Astrocyte (in vitro differentiated cells and primary cell): Measurements from ENCODE around the gene TCEAL1. TPM values are rescaled to one million over a fixed set of nuclear protein-coding genes. Genes with fewer than 3 reads are reported as not detected.

Experiments
- DNase-seq: peaks from one replicate; pipeline ENCODE4 v3.0.0-alpha.2; 2010; ENCODE audit warnings: low read depth
- FAIRE-seq: peaks from 2 replicates; lab custom pipeline; 2011; peaks lifted over from hg19 to GRCh38; lab: Jason Lieb, UNC
- H2AFZ ChIP-seq: 2 replicates; pipeline ENCODE4 v1.6.0; 2012; ENCODE audit warnings: low read depth, low read length, inconsistent platforms
- H3K27ac ChIP-seq: 2 replicates; pipeline ENCODE4 v1.5.1; 2011; ENCODE audit warnings: low read depth, low read length, inconsistent platforms
- H3K27me3 ChIP-seq: 2 replicates; pipeline ENCODE4 v1.6.0; 2011; ENCODE audit warnings: low read length, inconsistent platforms; ENCODE audit not compliant: insufficient read depth
- H3K36me3 ChIP-seq: 2 replicates; pipeline ENCODE4 v1.5.1; 2011; ENCODE audit warnings: low read length, inconsistent platforms; ENCODE audit not compliant: insufficient read depth
- H3K4me1 ChIP-seq: 2 replicates; pipeline ENCODE4 v1.5.1; 2011; ENCODE audit warnings: low read length, inconsistent platforms; ENCODE audit not compliant: insufficient read depth
- H3K4me2 ChIP-seq: 2 replicates; pipeline ENCODE4 v1.6.0; 2012; ENCODE audit warnings: low read length, inconsistent platforms
- H3K4me3 ChIP-seq: 2 replicates; pipeline ENCODE4 v1.5.1; 2011; ENCODE audit warnings: low read depth, mild to moderate bottlenecking, low read length, inconsistent platforms; ENCODE audit not compliant: insufficient read depth
- H3K79me2 ChIP-seq: 2 replicates; pipeline ENCODE4 v1.6.0; 2012; ENCODE audit warnings: mild to moderate bottlenecking, low read length, inconsistent platforms; ENCODE audit not compliant: insufficient read depth
- H3K9ac ChIP-seq: 2 replicates; pipeline ENCODE4 v1.6.0; 2012; ENCODE audit warnings: mild to moderate bottlenecking, low read length, inconsistent platforms
- H3K9me3 ChIP-seq: 2 replicates; pipeline ENCODE4 v1.5.1; 2012; ENCODE audit warnings: low read depth, mild to moderate bottlenecking, low read length, inconsistent platforms; ENCODE audit not compliant: insufficient read depth
- H4K20me1 ChIP-seq: 2 replicates; pipeline ENCODE4 v1.6.0; 2012; ENCODE audit warnings: low read length, inconsistent platforms; ENCODE audit not compliant: insufficient read depth
- H3K27ac Mint-ChIP-seq: one replicate; pipeline ENCODE4 v1.8.0; 2021; ENCODE audit warnings: mild to moderate bottlenecking, mixed read lengths; ENCODE audit not compliant: unreplicated experiment
- H3K27me3 Mint-ChIP-seq: one replicate; pipeline ENCODE4 v1.8.0; 2021; ENCODE audit warnings: low read depth, mixed read lengths; ENCODE audit not compliant: unreplicated experiment
- H3K36me3 Mint-ChIP-seq: one replicate; pipeline ENCODE4 v1.8.0; 2021; ENCODE audit warnings: low read depth, mixed read lengths; ENCODE audit not compliant: unreplicated experiment
- H3K4me1 Mint-ChIP-seq: one replicate; pipeline ENCODE4 v1.8.0; 2021; ENCODE audit warnings: low read depth, mixed read lengths; ENCODE audit not compliant: unreplicated experiment
- H3K4me3 Mint-ChIP-seq: one replicate; pipeline ENCODE4 v1.8.0; 2021; ENCODE audit warnings: mild to moderate bottlenecking, moderate library complexity, mixed read lengths; ENCODE audit not compliant: unreplicated experiment
- H3K9me3 Mint-ChIP-seq: one replicate; pipeline ENCODE4 v1.8.0; 2021; ENCODE audit warnings: mild to moderate bottlenecking, mixed read lengths; ENCODE audit not compliant: unreplicated experiment
- CTCF ChIP-seq: IDR thresholded peaks from 2 replicates; pipeline ENCODE4 v1.5.1; 2011; ENCODE audit warnings: low read depth, mild to moderate bottlenecking, inconsistent platforms, low read length, moderate library complexity; ENCODE audit not compliant: insufficient read depth
- EZH2 ChIP-seq: IDR thresholded peaks from 2 replicates; pipeline ENCODE4 v1.6.1; 2012; ENCODE audit warnings: mild to moderate bottlenecking, low read length, inconsistent platforms; ENCODE audit not compliant: insufficient read depth
- total RNA-seq: library from RNA; stranded (reverse); gene quantifications from 2 replicates; pipeline ENCODE4 v1.2.1, GENCODE V29; 2021

Gene TCEAL1
- total RNA-seq, 1 donor from 2014 or later, result 12.3 TPM

GRCh38 chrX:103640401-103641155 is 11.8 kb downstream of the TCEAL1 start:
- Histone ChIP-seq H3K9me3 (no peaks in the 10 kb centered on the region), H3K27ac (peak overlapping the region; percentile 55), H3K27me3 (no peaks in the 10 kb centered on the region), H3K9ac (peak overlapping the region; percentile 39), H3K36me3 (no peaks in the 10 kb centered on the region), H2AFZ (no peak overlapping the region), H3K4me3 (no peak overlapping the region), H4K20me1 (no peaks in the 10 kb centered on the region), H3K4me1 (peaks cover 24% of the 10 kb centered on the region), H3K79me2 (no peaks in the 10 kb centered on the region), H3K4me2 (peak overlapping the region; percentile 52)
- Mint-ChIP-seq H3K27ac (peak overlapping the region; percentile 88), H3K4me1 (peaks cover 12% of the 10 kb centered on the region), H3K36me3 (no peaks in the 10 kb centered on the region), H3K4me3 (no peak overlapping the region), H3K27me3 (no peaks in the 10 kb centered on the region), H3K9me3 (no peaks in the 10 kb centered on the region)
- TF ChIP-seq CTCF (no peak), EZH2 (no peak)
- DNase-seq (peak; percentile 42), FAIRE-seq (peak; percentile 88)

GRCh38 chrX:103644125-103644524 is 15.3 kb downstream of the TCEAL1 start:
- TF ChIP-seq EZH2 (no peak), CTCF (no peak)
- no peak overlapping the region for H3K4me3 Mint-ChIP-seq
- no peaks in the 10 kb centered on the region for H3K36me3 ChIP-seq
- no peaks in the 10 kb centered on the region for H3K9me3 Mint-ChIP-seq
- H2AFZ ChIP-seq, result no peak overlapping the region
- H3K27me3 ChIP-seq, result no peaks in the 10 kb centered on the region
- no peak overlapping the region for H3K9ac ChIP-seq
- no peaks in the 10 kb centered on the region for H3K36me3 Mint-ChIP-seq
- no peak overlapping the region for H3K4me3 ChIP-seq
- no peaks in the 10 kb centered on the region for H3K79me2 ChIP-seq
- no peak overlapping the region for H3K27ac Mint-ChIP-seq
- no peaks in the 10 kb centered on the region for H4K20me1 ChIP-seq
- peaks cover 7% of the 10 kb centered on the region for H3K4me1 ChIP-seq
- FAIRE-seq (peak; percentile 80), DNase-seq (no peak)
- H3K4me1 Mint-ChIP-seq, result peaks cover 6% of the 10 kb centered on the region
- no peaks in the 10 kb centered on the region for H3K9me3 ChIP-seq
- no peaks in the 10 kb centered on the region for H3K27me3 Mint-ChIP-seq
- no peak overlapping the region for H3K27ac ChIP-seq
- no peak overlapping the region for H3K4me2 ChIP-seq

- H3K27me3 Mint-ChIP-seq, result no peaks in the 10 kb centered on the region
- no peak overlapping the region for H3K4me3 ChIP-seq
- H3K4me2 ChIP-seq, result no peak overlapping the region
- TF ChIP-seq CTCF, result no peak
- TF ChIP-seq EZH2, result no peak
- H3K79me2 ChIP-seq, result no peaks in the 10 kb centered on the region
- no peaks in the 10 kb centered on the region for H3K4me1 Mint-ChIP-seq
- no peak overlapping the region for H2AFZ ChIP-seq
- no peaks in the 10 kb centered on the region for H3K36me3 Mint-ChIP-seq
- FAIRE-seq (no peak), DNase-seq (no peak)
- H3K27me3 ChIP-seq, result no peaks in the 10 kb centered on the region
- no peaks in the 10 kb centered on the region for H3K9me3 Mint-ChIP-seq
- H3K9ac ChIP-seq, result no peak overlapping the region
- no peak overlapping the region for H3K27ac Mint-ChIP-seq
- no peak overlapping the region for H3K4me3 Mint-ChIP-seq
- H3K36me3 ChIP-seq, result no peaks in the 10 kb centered on the region
- no peaks in the 10 kb centered on the region for H4K20me1 ChIP-seq
- no peak overlapping the region for H3K27ac ChIP-seq
- no peaks in the 10 kb centered on the region for H3K4me1 ChIP-seq
- no peaks in the 10 kb centered on the region for H3K9me3 ChIP-seq
These were observed 18.9 kb downstream of the TCEAL1 start for GRCh38 chrX:103647630-103648029.
